ENCODE results near the gene CNKSR3.
A peak's percentile ranks its signal among the peaks of the same experiment; 100 is the strongest.

Gene CNKSR3

DNA sequence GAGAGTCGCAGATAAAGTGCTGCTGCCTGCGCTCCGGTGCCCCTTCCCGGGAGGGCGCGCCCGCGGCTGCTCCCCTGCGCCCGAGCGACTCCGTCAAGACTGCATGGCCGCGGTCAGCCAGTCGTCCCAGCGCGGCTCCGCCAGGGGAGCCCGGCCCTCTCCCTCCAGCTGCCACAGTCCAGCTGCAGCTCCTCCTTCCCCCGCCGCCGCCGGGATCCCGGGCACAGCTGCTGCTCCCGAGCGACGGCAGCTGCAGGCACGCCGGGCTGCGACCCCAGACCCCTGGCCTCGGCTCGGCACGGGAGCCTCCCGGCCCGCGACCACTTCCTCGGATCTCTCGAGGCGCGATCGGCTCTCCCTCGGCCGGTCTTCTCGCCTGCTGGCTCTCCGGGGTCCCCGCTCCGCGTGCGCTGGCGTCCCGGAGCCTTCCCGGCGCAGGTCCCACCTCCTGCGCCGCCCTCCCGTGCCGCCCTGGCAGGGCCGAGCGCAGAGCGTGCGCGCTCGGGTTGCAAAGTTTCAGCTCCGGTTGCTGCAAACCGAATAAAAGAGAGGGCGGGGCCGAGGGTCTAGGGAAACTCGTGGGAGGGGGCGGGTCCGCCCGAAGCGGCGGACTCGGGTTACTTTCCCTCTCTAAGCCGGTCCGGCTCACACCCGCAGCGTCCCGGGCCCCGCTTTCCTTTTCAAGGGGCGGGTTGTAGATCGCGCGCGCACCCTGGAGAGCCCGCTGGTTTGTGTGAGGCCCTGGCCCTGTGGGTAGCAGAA lies at the start of gene CNKSR3:
TSS of gene CNKSR3 (minus strand) at position 542 of the 762 bp plus-strand sequence. CDS start 571 bp downstream, outside the sequence.
- peak; percentile 95 for DNase-seq

DNA sequence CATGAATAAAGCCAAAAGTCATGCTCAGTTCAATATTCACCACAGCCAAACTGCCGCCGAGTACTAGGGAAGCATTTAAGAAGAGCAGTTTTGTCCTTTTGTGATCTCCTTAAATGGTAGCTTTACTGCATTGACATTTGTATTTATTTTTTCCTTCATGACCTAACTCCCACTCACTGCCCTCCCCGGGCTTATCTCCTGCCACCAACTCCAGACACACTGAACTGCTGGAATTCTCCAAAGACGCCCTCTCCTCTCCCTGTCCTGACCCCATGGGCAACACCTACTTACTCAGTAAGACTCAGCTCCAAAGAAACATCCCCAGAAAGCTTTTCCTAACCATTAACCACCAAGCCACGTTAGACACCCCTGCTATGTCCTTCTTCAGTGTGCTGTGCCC lies 48.5 kb upstream of the CNKSR3 start:
- no peak for DNase-seq

GRCh38 chr6:154558513-154558912 lies 48.0 kb upstream of the CNKSR3 start:
- DNase-seq = no peak

DNA sequence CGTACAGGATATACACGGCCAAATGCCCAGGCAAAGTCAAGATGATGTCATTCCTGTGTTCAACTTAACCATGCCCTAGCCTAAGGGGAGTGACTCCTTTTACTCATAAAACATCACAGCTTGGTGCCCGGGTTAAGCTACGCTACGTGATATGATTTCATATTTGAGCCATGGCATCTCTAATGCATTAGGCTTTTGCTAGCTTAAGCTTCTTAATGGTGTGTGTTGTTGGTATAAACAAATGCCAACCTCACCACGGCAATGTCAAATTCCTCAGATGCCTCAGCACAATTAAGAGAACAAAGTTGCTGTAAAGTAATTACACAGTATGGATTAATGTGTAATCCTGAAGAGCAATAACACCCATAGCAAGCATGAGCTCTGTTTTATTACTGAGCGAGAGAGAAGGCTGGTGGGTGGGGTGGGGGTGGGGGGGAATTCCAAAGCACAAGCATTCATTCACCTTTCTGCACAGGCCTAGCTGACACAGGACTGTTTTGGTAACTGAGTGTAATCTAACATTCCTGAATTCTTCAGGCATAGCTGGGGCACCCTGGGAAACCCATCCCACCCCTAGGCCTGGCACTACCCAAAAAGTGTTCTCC lies 44.7 kb upstream of the CNKSR3 start:
- DNase-seq = no peak

GRCh38 chr6:154554491-154554890 lies 44.0 kb upstream of the CNKSR3 start:
- no peak for DNase-seq

DNA sequence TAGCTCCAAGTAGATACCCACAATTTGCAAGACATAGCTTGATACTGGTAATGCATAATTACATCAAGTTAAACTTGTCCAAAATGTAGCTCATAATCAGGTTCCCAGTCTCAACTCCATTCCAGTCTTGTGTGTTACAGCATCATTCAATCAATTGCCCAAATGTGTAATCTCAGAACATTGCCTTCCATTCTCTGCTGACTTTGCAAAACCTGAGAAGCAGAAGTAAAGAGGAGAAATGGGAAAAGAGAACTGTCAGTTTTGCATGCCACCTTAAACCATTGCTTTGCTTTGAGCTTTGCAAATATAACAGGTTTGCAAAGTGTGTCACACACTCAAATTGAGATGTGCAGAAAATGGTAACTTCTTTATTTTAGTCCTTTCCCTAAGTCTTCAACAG lies 40.3 kb upstream of the CNKSR3 start:
- DNase-seq = no peak

GRCh38 chr6:154549179-154549578 lies 38.7 kb upstream of the CNKSR3 start:
- no peak for DNase-seq

DNA sequence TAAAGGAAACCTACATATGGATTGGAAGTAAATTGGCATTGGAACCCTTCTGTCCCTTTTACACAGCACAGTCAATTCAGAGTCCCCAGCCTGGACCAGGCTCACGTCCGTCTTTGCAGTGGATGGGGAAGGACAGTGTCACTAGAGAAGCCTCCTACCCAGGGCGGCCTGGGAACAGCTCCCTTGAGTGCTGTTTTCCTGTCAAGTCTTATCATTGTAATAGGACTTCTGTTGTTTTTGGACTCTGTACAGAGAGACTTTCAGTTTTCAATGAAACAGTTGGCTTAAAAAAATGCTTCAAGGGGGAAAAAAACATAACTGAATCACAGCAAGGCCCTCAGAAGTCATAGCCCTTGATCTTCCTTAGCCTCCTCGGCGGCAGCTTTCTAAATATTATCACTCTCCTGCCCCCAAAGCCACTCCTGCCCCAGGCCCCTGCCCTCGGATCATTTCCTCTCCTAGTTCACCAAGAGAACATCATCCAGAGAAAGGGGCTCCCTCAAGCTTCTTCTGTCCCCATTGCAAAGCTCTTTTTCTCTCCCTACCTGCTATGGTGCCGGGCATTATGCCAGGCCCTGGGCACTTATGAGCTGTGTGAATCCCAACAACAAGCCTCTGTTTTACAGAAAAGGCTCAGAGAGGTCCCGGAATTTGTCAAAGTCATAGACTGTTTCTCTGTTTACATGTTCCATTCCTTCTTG lies 37.8 kb upstream of the CNKSR3 start:
- DNase-seq = peak; percentile 13

DNA sequence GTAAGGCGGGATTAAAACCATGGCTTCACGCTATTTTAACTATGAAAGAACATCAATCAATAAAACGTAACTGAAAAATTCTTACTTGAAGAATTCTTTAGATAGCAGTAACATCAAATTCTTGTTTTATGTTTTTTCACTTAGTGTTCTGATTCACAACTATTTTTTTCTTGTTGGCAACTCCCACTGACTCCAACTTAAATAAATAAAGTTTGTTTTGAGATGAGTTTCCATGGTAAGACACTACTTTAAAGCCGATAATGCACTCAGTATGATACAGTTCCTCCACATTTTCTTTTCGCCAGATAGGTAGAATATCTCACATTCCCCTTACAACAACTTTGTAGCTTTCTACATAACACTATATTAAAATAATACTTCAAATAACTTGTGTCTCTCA lies 33.1 kb upstream of the CNKSR3 start:
- DNase-seq = peak; percentile 13

- no peak for DNase-seq
These were observed 32.3 kb upstream of the CNKSR3 start for GRCh38 chr6:154542747-154543146.

DNA sequence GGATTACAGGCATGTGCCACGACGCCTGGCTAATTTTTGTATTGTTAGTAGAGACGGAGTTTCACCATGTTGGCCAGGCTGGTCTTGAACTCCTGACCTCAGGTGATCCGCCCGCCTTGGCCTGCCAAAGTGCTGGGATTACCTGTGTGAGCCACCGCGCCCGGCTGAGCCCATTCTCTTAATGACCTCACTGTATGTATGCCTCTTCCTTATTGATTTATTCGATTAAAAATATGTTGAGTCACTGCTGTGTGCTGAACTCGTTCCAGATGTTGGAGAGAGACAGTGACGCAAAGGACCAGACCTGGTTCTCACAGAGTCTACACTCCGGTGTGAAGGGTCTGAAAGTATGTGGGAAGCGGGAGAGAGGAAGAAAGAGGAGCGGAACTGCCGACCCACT lies 31.4 kb upstream of the CNKSR3 start:
- peak; percentile 37 for DNase-seq

- no peak for DNase-seq
These were observed 29.2 kb upstream of the CNKSR3 start for GRCh38 chr6:154539593-154540269.

GRCh38 chr6:154538640-154539191 lies 28.2 kb upstream of the CNKSR3 start:
- DNase-seq = no peak

- DNase-seq = no peak
These were observed 27.2 kb upstream of the CNKSR3 start for GRCh38 chr6:154537511-154538325.

- DNase-seq = no peak
These were observed 26.5 kb upstream of the CNKSR3 start for GRCh38 chr6:154536999-154537398.

GRCh38 chr6:154536255-154536654 lies 25.8 kb upstream of the CNKSR3 start:
- no peak for DNase-seq

DNA sequence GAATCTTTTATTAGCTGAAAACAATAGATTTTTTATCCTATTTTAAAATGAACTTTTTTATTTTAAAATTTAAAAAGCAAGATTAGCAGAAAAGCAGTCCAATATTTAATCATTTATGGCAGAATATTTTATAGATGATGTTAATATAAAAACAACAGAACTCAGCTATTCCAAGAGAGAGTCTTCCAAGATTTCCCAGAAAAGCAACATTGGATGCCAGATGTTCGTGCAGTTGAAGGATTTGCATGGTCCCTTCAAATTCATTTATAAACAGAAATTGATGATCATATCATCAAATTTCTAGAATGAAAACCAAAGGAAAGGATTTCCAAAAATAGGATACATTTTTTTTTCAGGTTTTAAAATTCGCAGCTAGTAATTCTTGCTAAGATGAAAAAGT lies 25.4 kb upstream of the CNKSR3 start:
- no peak for DNase-seq

GRCh38 chr6:154535147-154535546 lies 24.7 kb upstream of the CNKSR3 start:
- no peak for DNase-seq

GRCh38 chr6:154534531-154534930 lies 24.0 kb upstream of the CNKSR3 start:
- no peak for DNase-seq

- DNase-seq = no peak
These were observed 21.9 kb upstream of the CNKSR3 start for GRCh38 chr6:154532426-154532825.

- no peak for DNase-seq
These were observed 19.5 kb upstream of the CNKSR3 start for GRCh38 chr6:154529957-154530356.

- DNase-seq = no peak
These were observed 17.9 kb upstream of the CNKSR3 start for GRCh38 chr6:154528310-154528915.

All from fibroblast of upper back skin (primary cell).